K562 (cell line): ENCODE measurements around the gene COLEC12. TPM values are rescaled to one million over a fixed set of nuclear protein-coding genes. Genes with fewer than 3 reads are reported as not detected.

Experiments
- ATAC-seq: fragments of 200-7000 bp; cut with Tn5 transposase; 3 replicates; pipeline ENCODE4 v1.9.1; 2020; ENCODE audit warnings: moderate library complexity
- BruUV-seq: library from RNA; stranded (reverse); fragments of 400-500 nt; replicated peaks from 2 replicates; lab custom pipeline; 2021; lab: Mats Ljungman, UMichigan
- CTCF ChIA-PET: fragments of 300-600 bp; formaldehyde crosslinking; extraction: SDS; loops from one replicate; lab custom pipeline; 2021; ENCODE audit warnings: low intra/inter-chr PET ratio; lab: Yijun Ruan, JAX
- POLR2A ChIA-PET: fragments of 300-600, 350-650 bp; sonication (Branson Sonifier 250); formaldehyde crosslinking; extraction: SDS; loops from one replicate; lab custom pipeline; 2021; ENCODE audit warnings: antibody characterized with exemption, inconsistent platforms; lab: Yijun Ruan, JAX
- DNase-seq, 4 experiments: peaks; one replicate each; pipeline versions ENCODE4 v3.0.0 to v3.0.0-alpha.2; 2011 to 2018; ENCODE audit warnings: low spot score in 3 of 4, mixed read lengths in 3 of 4; ENCODE audit errors: extremely low read depth in 1 of 4
- FAIRE-seq: peaks from 2 replicates; lab custom pipeline; 2011; peaks lifted over from hg19 to GRCh38; lab: Jason Lieb, UNC
- H2AFZ ChIP-seq: 2 replicates; pipeline ENCODE4 v1.6.0; 2011; ENCODE audit warnings: low read depth, low read length, control low read depth, inconsistent platforms
- H3K27ac ChIP-seq: fragments of 200-600 bp; 3 replicates; pipeline ENCODE4 v1.8.0; 2011; ENCODE audit warnings: low read depth, mild to moderate bottlenecking, control low read depth, inconsistent platforms, low read length, moderate library complexity, mixed read lengths; ENCODE audit errors: extremely low read depth
- H3K27me3 ChIP-seq, 2 experiments: fragments of 300-600 bp in 1 of 2; 2 replicates in 1 of 2; 3 replicates in 1 of 2; pipeline versions ENCODE4 v1.6.0 to v1.8.0; 2011; ENCODE audit warnings: inconsistent platforms in 2 of 2, low read length in 2 of 2, mild to moderate bottlenecking in 1 of 2, mixed read lengths in 1 of 2, moderate library complexity in 1 of 2; ENCODE audit not compliant: control insufficient read depth in 2 of 2, insufficient read depth in 2 of 2
- H3K36me3 ChIP-seq: fragments of 300-600 bp; 3 replicates; pipeline ENCODE4 v1.8.0; 2011; ENCODE audit warnings: mild to moderate bottlenecking, low read length, inconsistent platforms; ENCODE audit not compliant: control insufficient read depth, insufficient read depth
- H3K4me1 ChIP-seq, 2 experiments: fragments of 200-600 bp in 1 of 2; replicated peaks in 1 of 2; 2 replicates in 1 of 2; 3 replicates in 1 of 2; pipeline versions ENCODE4 v1.5.1 to v1.8.0; 2011; ENCODE audit warnings: inconsistent platforms in 2 of 2, low read length in 2 of 2, mild to moderate bottlenecking in 1 of 2, mixed read lengths in 1 of 2, moderate library complexity in 1 of 2; ENCODE audit not compliant: control insufficient read depth in 2 of 2, insufficient read depth in 2 of 2
- H3K4me2 ChIP-seq: 2 replicates; pipeline ENCODE4 v1.6.1; 2011; ENCODE audit warnings: low read length, control low read depth, inconsistent platforms, mixed read lengths; ENCODE audit not compliant: insufficient read depth
- H3K4me3 ChIP-seq: fragments of 200-600 bp; sonication (generic), shearing (Covaris generic); 2 replicates; pipeline ENCODE4 v1.5.1; 2016; ENCODE audit warnings: control low read depth, inconsistent platforms
- H3K79me2 ChIP-seq: fragments of 200-600 bp; 3 replicates; pipeline ENCODE4 v1.8.0; 2011; ENCODE audit warnings: low read length, inconsistent platforms; ENCODE audit not compliant: control insufficient read depth, insufficient read depth
- H3K9ac ChIP-seq, 2 experiments: 2 replicates each; pipeline versions ENCODE4 v1.6.0 to v1.6.1; 2011; ENCODE audit warnings: low read depth in 2 of 2, low read length in 2 of 2, control low read depth in 1 of 2, inconsistent platforms in 1 of 2, mild to moderate bottlenecking in 1 of 2, mixed read lengths in 1 of 2; ENCODE audit not compliant: insufficient read depth in 1 of 2
- H3K9me1 ChIP-seq: one replicate; pipeline ENCODE4 v1.6.0; 2011; ENCODE audit warnings: inconsistent platforms, mild to moderate bottlenecking, low read length, moderate library complexity; ENCODE audit not compliant: control insufficient read depth, insufficient read depth
- H3K9me3 ChIP-seq: replicated peaks from 2 replicates; pipeline ENCODE4 v1.5.1; 2011; ENCODE audit warnings: low read depth, low read length, inconsistent platforms; ENCODE audit not compliant: control insufficient read depth, insufficient read depth
- H4K20me1 ChIP-seq: replicated peaks from 2 replicates; pipeline ENCODE4 v1.6.1; 2011; ENCODE audit warnings: low read length, inconsistent platforms, mixed read lengths; ENCODE audit not compliant: control insufficient read depth, insufficient read depth
- CBX1 ChIP-seq: sonication (generic); IDR thresholded peaks from 2 replicates; pipeline ENCODE4 v1.6.1; 2016; ENCODE audit warnings: antibody characterized with exemption, low read depth, mild to moderate bottlenecking
- CEBPG ChIP-seq, 3 experiments: fragments of 200-800 bp in 1 of 3; sonication (Bioruptor generic) in 1 of 3; sonication (generic) in 1 of 3; formaldehyde crosslinking in 1 of 3; IDR thresholded peaks in 2 of 3; conservative IDR thresholded peaks in 1 of 3; 2 replicates each; pipeline versions ENCODE4 v1.6.1 to v1.8.0; 2016 to 2022; ENCODE audit warnings: missing compliant biosample characterization in 2 of 3, missing genetic modification characterization in 2 of 3, mild to moderate bottlenecking in 1 of 3, missing genetic modification reagents in 1 of 3
- CHCHD3 ChIP-seq: fragments of 250-450 bp; sonication (Bioruptor Pico); IDR thresholded peaks from 2 replicates; pipeline ENCODE4 v2.1.2; 2022; ENCODE audit warnings: mild to moderate bottlenecking
- TEAD4 ChIP-seq, 2 experiments: sonication (generic) in 1 of 2; formaldehyde crosslinking in 1 of 2; IDR thresholded peaks; 2 replicates each; pipeline versions ENCODE4 v1.6.1 to v1.8.0; 2012 to 2022; ENCODE audit warnings: borderline replicate concordance in 1 of 2, inconsistent platforms in 1 of 2, low read length in 1 of 2, mild to moderate bottlenecking in 1 of 2, missing genetic modification reagents in 1 of 2
- ZNF143 ChIP-seq: sonication (generic); formaldehyde crosslinking; IDR thresholded peaks from 2 replicates; pipeline ENCODE4 v1.9.0; 2022; ENCODE audit warnings: mild to moderate bottlenecking, missing genetic modification reagents
- ZNF212 ChIP-seq: fragments of 450-650 bp; formaldehyde crosslinking; IDR thresholded peaks from 2 replicates; pipeline ENCODE4 v1.4.0; 2020; ENCODE audit warnings: mild to moderate bottlenecking
- ZNF780A ChIP-seq: fragments of 250-450 bp; sonication (Bioruptor Pico); IDR thresholded peaks from 2 replicates; pipeline ENCODE4 v1.5.0; 2021; ENCODE audit warnings: mild to moderate bottlenecking
- WGBS: fragments of 100-300 bp; shearing (Covaris generic); methylation state at CpG from one replicate; pipeline ENCODE4 v1.1.6; 2016; ENCODE audit warnings: low coverage, mixed read lengths; ENCODE audit not compliant: insufficient coverage; ENCODE audit errors: missing lambda C conversion rate; 5-methylcytosine and 5-hydroxymethylcytosine counted together
- in situ Hi-C: fragments of 300-500 bp; cut with MboI; formaldehyde crosslinking; loops from 4 replicates; pipeline ENCODE4 v1.15.0; 2018; ENCODE audit warnings: inconsistent platforms, mixed read lengths
- intact Hi-C: fragments of 100-400 bp; cut with micrococcal nuclease; formaldehyde crosslinking; loops from 2 replicates; pipeline ENCODE4 v1.14.2; 2022
- polyA plus RNA-seq, 8 experiments: library from polyadenylated mRNA; depleted of rRNA in 4 of 8; stranded (reverse) in 5 of 8; unstranded in 3 of 8; fragments of >200 nt; fragmentation: Nextera tagmentation in 2 of 8; fragmentation: Illumina TruSeq in 1 of 8; extraction: Ambion mirVana in 2 of 8; extraction: Trizol in 1 of 8; gene quantifications; 2 replicates each; pipeline versions ENCODE4 v1.2.1 to v1.2.3, GENCODE V29; 2011 to 2014; ENCODE audit warnings: inconsistent platforms in 1 of 8, missing spikeins in 1 of 8
- total RNA-seq, 7 experiments: library from RNA; depleted of rRNA in 6 of 7; stranded (reverse); fragments of >200 nt in 6 of 7; fragmentation: Illumina TruSeq in 2 of 7; extraction: Trizol in 2 of 7; gene quantifications; 2 replicates each; pipeline versions ENCODE4 v1.2.1 to v1.2.3, GENCODE V29; 2011 to 2021; ENCODE audit warnings: low replicate concordance in 1 of 7
- TF ChIP-seq, protein P1 (sequence below): fragments of 250-450 bp; sonication (Bioruptor Pico); IDR thresholded peaks from 2 replicates; pipeline ENCODE4 v1.8.0; 2022; ENCODE audit warnings: moderate library complexity, mild to moderate bottlenecking, inconsistent platforms
- TF ChIP-seq, protein P2 (sequence below): fragments of 450-650 bp; formaldehyde crosslinking; IDR thresholded peaks from 2 replicates; pipeline ENCODE4 v1.4.0; 2020; ENCODE audit warnings: mild to moderate bottlenecking, moderate library complexity
- TF ChIP-seq, protein P3 (sequence below): sonication (generic); formaldehyde crosslinking; IDR thresholded peaks from 2 replicates; pipeline ENCODE4 v1.8.0; 2022; ENCODE audit warnings: missing genetic modification reagents, mild to moderate bottlenecking, borderline replicate concordance

COLEC12 gene
- total and polyA plus RNA-seq, 9 of the 15 experiments (the other 6 are each of a cell fraction or from before 2014, with no cell fraction given) = 0.04 TPM; not detected in 8

DNA sequence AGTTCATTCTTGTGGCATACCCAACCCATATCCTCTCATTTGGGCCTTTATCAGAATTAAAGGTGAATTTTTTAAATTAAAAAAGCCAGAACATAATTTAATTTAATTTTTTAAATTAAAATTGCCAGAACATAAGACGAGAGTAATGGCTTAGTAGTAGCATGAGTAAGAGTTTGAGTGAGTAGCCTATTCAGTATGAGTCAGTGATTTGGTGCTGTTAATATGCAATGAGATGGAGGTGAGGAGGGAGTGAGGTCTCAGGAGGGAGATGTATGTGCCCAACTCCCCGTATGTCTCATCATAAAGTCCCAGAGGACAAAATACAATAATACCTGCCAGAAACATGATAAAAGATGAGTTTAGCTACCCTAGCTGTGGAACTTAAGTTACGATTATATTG, 117.4 kb downstream of the COLEC12 start:
- no peak for ATAC-seq
- BruUV-seq = no TSS peak
- Histone ChIP-seq H2AFZ (no peak overlapping the region), H3K36me3 (no peaks in the 10 kb centered on the region), H3K79me2 (no peaks in the 10 kb centered on the region), H3K4me3 (no peak overlapping the region), H3K9me3 (no peaks in the 10 kb centered on the region), H3K4me2 (no peak overlapping the region), H3K9ac (no peak overlapping the region), H3K27me3 (peaks cover 33 to 35% of the 10 kb centered on the region in 2 experiments), H3K9me1 (no peaks in the 10 kb centered on the region), H3K27ac (no peak overlapping the region), H3K4me1 (no peaks in the 10 kb centered on the region; a peak in 1 of 5 replicates), H4K20me1 (no peaks in the 10 kb centered on the region)
- ChIA-PET CTCF (no interaction called here), POLR2A (no interaction called here)
- no peak for DNase-seq
- intact Hi-C loops = no loop called here
- 1% methylated on average over 3 of the region's 3 CpGs for WGBS
- FAIRE-seq = no peak
- in situ Hi-C loops = no loop called here
- TF ChIP-seq CHCHD3 = no peak
- TF ChIP-seq CEBPG (CRISPR knock-in tag; IDR thresholded peaks at IDR 0.05) = no peak
- TF ChIP-seq CEBPG (tag; conservative IDR thresholded peaks at IDR 0.05 in 1 of 2, IDR thresholded peaks at IDR 0.05 in 1 of 2) = no peak
- no peak for TF ChIP-seq CBX1
- no peak for TF ChIP-seq ZNF212 (CRISPR knock-in tag)
- TF ChIP-seq, protein P1, sequence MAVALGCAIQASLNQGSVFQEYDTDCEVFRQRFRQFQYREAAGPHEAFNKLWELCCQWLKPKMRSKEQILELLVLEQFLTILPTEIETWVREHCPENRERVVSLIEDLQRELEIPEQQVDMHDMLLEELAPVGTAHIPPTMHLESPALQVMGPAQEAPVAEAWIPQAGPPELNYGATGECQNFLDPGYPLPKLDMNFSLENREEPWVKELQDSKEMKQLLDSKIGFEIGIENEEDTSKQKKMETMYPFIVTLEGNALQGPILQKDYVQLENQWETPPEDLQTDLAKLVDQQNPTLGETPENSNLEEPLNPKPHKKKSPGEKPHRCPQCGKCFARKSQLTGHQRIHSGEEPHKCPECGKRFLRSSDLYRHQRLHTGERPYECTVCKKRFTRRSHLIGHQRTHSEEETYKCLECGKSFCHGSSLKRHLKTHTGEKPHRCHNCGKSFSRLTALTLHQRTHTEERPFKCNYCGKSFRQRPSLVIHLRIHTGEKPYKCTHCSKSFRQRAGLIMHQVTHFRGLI (CRISPR knock-in tag) = no peak
- TF ChIP-seq, protein P2, sequence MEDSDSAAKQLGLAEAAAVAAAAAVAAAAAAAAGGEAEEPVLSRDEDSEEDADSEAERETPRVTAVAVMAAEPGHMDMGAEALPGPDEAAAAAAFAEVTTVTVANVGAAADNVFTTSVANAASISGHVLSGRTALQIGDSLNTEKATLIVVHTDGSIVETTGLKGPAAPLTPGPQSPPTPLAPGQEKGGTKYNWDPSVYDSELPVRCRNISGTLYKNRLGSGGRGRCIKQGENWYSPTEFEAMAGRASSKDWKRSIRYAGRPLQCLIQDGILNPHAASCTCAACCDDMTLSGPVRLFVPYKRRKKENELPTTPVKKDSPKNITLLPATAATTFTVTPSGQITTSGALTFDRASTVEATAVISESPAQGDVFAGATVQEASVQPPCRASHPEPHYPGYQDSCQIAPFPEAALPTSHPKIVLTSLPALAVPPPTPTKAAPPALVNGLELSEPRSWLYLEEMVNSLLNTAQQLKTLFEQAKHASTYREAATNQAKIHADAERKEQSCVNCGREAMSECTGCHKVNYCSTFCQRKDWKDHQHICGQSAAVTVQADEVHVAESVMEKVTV (CRISPR knock-in tag) = no peak
- TF ChIP-seq, protein P3, sequence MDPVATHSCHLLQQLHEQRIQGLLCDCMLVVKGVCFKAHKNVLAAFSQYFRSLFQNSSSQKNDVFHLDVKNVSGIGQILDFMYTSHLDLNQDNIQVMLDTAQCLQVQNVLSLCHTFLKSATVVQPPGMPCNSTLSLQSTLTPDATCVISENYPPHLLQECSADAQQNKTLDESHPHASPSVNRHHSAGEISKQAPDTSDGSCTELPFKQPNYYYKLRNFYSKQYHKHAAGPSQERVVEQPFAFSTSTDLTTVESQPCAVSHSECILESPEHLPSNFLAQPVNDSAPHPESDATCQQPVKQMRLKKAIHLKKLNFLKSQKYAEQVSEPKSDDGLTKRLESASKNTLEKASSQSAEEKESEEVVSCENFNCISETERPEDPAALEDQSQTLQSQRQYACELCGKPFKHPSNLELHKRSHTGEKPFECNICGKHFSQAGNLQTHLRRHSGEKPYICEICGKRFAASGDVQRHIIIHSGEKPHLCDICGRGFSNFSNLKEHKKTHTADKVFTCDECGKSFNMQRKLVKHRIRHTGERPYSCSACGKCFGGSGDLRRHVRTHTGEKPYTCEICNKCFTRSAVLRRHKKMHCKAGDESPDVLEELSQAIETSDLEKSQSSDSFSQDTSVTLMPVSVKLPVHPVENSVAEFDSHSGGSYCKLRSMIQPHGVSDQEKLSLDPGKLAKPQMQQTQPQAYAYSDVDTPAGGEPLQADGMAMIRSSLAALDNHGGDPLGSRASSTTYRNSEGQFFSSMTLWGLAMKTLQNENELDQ (CRISPR knock-in tag) = no peak
- TF ChIP-seq TEAD4 (IDR thresholded peaks at IDR 0.05; ENCODE audit: low read length) = no peak
- no peak for TF ChIP-seq TEAD4 (CRISPR knock-in tag; IDR thresholded peaks at IDR 0.05; ENCODE audit: borderline replicate concordance)
- TF ChIP-seq ZNF780A = no peak
- no peak for TF ChIP-seq ZNF143 (CRISPR knock-in tag)
